GM19025 (cell line): ENCODE results near the gene ALDH4A1.

Experiments
- ATAC-seq: cut with Tn5 transposase; IDR thresholded peaks from one replicate; pipeline ENCODE4 v1.9.1; 2021; ENCODE audit warnings: mild to moderate bottlenecking, low read depth, moderate library complexity; ENCODE audit not compliant: unreplicated experiment

ALDH4A1 gene

DNA sequence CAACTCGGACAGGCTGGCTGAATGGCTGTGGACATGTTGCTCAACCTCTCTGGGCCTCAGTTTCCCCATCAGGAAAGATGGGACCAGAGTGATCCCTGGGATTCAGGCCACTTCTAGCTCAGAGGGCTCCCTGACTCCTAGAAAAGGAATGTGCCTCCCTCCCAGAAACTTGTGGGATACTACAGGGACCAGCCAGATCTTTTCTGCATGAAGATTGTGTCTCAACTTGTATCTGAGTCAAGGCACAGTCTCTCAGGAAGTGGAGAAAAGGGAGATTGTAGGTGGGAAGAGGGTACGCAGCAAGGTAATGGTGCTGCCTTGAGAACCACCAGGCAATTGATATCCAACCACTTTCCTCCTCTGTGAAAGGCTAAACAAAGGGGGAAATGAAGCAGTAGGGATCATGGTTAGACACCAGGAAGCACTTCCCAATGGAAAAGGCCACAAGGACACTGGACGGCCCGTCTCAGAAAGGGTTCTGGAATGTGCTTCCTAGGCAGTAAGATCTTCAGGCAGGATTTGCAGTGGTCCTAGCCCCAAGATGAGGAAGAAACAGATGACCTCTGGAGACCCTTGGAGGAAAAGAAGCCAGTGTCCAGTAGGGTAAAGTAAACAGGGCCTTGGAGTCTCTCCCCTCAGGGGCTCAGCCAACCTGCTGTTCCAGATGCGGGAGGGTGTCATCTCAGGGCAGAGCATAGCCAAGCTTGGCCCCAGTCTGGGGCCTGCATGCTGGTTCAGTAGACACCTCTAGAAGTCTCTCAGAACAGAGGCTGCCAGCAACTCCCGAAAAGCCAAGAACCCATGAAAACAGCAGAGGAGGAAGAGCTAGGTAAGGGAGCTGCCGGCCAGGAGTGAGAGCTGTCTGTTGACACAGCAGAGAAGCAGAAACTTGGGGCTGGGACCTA, 37.3 kb upstream of the ALDH4A1 start:
- no peak for ATAC-seq

DNA sequence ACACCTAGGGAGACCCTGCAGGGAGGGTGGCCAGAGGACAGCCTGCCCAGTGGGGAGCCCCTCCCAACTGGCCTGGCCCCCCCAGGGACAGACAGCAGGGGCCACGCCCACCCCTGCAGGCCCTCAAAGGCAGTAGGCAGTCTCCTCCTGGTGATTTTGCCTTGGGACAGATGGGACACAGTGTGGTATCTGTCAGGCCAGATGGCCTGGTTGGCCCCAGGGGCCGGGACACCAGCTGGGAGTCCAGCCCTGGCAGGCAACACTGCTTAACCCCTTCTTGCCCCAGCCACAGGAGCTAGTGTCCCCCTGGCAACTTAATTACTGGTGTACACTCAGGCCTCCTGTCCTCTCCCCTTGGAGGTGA, 36.3 kb upstream of the ALDH4A1 start:
- ATAC-seq, result no peak

DNA sequence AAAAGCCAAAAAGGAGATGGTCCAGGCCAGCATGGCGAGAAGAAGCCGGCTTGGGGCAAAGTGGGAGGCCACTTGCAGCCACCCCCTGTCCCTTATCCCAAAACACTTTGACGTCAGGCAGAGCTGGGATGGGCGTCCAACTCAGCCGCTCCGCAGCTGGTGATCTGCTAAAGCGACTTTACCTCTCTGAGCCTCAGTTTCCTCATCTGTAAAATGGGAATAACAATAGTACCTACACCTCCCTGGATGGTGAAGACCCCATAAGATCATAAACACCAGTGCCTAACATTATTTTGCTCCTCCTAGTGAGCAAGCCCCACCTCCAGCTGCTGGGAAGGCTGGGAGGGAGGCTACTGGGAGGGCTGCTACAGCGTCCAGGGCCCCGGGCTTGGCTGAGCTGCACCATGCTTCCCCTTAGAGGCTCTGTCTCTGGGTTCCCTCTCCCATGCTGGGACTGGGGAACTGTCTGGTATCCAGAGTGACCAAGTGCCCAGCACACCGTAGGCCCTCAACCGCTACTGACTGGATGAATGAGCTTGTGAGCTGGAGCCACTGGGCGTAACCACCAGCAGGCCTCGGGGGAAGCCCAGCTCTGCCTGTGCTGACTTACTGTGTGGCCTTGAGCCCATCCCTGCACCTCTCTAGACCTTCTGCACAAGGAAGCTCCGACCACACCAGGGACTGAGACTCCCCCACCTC, 35.8 kb upstream of the ALDH4A1 start:
- no peak for ATAC-seq

DNA sequence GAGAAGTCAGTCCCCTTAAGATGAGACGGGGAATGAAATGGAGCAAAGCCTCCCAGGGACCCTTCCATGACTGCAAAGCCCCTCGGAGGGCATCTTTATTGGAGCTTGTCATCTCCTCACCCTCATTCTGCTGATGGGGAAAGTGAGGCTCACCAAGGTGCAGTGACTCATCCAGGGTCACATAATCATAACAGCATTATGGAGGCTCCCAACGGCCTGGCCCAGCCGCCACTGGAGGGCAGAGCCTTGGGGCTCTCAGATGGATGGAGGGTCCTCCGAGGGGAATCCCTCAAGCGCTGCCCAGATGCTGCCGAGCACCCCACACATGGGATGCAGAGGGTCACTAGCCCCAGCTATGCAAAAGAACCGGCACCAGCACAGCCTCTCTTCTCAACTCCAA, 35.2 kb upstream of the ALDH4A1 start:
- no peak for ATAC-seq

DNA sequence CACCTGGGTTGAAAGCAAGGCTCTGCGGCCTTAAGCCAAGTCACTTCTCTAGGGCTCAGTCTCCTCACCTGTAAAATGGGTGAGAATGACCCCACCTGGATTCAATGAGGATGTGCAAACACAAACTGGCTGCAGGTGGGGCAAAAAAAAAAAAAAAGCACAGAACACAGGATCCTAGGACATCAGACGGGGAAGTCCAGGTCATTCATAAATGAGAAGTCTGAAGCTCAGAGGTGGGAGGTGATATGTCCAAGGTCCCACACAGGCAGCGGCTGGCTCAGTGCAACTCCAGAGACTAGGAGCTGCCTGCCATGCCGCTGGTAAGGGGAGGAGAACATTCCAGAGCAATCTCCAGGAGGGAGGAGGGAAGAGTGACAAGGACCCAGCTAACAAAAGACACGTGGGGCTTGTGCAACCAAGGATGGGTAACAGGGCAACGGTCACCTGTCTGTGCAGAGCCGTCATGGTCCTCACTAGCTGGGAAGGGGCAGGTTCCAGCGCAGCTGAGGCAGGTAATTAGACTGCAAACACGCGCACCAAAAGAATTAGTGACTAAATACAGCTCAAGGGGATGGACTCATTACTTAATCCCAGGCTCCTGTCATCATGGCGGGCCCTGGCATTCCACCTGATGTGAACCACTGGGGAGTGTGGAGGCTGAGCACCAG, 34.6 kb upstream of the ALDH4A1 start:
- ATAC-seq, result no peak

DNA sequence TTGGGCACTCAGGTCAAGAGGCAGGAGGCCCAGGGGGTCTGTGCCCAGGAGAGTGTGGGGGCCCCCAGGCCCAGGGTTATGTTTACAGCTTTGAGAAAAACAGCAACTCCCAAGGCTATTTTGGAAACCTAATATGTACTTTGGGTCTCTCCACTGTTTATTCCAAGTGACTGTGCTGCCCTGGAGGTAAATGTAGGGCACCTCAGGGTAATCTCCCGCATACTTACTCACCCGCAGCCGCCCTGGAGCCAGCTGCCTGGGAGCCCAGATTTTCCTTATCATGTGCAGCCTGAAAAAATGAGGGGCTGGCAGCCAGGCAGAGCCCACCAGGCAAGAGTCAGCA, 34.1 kb upstream of the ALDH4A1 start:
- ATAC-seq, result no peak

DNA sequence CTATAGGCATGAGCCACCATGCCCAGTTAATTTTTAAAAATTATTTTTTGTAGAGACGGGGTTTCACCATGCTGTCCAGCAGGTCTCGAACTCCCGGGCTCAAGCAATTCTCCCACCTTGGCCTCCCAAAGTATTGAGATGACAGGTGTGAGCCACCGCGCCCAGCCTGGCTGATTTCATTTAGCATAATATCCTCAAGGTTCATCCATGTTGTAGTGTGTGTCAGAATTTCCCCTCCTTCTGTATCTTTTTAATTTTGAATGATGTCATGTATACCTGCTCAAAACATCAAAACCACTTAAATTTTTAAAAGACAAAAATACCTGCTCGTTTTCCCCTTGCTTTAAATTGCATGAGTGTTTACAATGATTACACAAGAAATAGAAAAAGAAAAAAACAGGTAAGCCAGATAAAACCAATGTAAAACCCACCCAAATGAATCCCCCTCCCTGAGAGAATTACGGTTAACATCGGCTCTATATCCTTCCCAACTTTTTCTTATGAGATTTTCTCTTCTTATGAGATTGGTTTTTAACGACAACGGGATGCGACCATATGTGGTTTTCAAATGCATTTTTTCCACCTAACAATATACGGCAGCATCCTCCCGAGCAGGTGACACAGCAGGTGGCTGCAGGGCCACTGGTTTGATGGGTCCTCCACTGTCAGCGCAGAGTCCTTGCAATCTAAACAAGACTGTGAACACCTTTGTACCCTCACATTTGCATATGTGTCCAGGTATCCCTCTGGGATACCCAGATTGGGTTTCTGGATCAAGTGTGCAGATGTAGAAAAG, 32.0 kb upstream of the ALDH4A1 start:
- no peak for ATAC-seq

DNA sequence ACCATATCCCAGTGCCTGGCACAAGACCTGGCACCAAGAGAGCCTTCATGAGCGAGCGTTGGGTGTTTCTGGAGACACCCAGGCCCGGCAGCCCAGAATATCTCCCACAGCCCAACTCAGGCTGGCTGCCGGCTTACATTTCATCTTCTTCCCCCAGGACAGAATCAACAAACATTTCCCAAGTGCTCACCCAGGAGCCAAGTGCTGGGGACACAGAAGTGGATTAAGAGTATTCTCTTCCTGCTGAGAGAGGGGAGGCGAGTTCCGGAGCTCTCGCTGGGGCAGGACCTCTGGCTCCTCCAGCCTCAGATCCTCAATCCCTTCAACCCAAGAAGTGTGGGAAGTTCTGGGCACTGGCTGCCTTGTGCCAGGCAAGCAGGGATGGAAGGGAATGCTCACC, 30.5 kb upstream of the ALDH4A1 start:
- no peak for ATAC-seq

DNA sequence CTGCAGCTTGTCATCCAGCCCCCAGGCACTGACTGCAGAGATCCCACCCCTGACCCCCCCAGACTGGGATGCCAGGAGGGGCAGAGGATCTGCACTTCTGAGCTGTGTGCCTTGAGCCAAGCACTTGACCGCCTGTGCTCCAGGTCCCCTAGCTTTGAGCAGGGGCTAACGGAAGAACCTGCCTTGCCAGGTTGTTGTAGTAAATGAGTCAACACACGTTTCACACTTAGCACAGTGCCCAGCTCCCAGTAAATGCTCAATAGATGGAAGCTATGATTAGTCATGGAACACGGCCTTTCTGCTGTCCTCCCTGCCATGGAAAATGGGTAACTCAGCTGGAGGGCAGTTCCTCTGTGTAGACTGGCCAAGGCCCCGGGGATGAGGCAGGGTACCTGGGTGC, 30.0 kb upstream of the ALDH4A1 start:
- no peak for ATAC-seq

DNA sequence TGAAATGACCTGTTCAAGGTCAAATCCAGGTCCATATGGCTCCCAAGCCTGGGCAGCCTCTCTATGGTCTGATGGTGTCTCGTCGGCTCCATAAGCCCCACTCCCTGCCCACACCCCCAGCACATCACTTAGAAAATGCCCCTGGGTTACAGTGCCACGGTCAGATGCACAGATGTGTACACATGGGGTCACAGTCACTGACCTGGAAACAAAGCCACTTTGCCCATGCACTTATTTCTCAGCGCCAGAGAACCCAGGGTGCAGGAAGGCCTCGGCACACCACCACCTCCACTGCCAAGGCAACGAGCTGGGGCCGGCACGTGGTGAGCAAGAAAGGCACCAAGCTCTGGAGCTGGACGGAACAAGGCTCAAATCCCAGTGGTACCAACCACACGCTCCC, 29.4 kb upstream of the ALDH4A1 start:
- ATAC-seq, result no peak

DNA sequence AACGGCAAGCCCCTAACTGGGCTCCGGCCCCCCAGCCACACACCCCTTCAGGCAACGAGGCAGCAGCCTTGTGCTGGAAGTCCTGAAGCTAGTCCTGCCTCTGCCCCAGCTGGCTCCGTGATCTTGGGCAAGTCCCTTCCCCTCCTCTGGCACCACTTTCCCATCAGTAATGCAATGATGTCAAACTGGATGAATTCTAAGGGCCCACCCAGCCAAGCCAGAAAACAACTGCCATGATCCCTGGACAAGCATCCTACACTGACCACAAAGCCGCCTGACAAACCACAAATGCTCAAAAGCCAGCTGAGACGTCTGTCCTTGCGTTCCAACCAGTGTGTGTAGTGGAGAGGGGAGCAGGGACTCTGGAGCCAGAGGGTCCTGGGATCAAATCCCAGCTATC, 27.3 kb upstream of the ALDH4A1 start:
- ATAC-seq, result no peak

DNA sequence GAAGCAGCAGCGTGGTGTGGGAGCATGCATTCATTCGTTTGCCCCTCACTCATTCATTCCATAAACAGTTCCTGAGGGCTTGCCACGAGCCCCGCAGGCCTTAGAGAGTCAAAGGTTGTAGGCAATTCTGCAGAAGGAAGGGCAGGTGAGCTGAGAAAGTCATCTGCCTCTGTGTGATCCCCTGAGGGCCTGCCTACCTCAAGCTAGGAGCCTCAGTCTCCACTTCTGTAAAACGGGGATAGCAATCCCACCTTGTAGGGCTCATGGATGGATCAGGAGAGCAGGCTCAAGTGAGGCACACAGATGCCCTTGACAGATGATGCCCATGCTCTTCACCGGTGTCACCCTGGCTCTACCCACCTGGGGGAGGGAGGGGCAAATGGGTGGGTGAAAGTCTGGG, 26.6 kb upstream of the ALDH4A1 start:
- no peak for ATAC-seq

DNA sequence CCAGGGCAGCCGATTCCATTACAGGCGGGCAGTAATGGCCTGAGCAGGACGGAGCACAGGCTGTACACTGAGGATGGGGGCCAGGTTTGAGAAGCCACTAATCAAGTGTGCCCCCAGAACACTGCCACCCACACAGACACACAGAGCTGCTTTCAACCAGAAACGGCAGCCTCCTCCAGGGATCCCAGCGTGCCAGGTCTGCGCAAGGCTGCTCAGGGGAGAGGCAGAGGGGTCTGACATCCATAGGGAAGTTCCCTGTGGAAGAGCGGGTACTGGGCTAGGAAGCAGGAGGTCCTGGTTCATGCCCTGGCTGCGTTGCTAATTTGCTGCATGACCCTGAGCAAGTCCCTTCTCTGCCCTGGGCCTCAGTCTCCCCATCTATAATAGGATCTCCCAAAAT, 26.1 kb upstream of the ALDH4A1 start:
- ATAC-seq, result no peak

DNA sequence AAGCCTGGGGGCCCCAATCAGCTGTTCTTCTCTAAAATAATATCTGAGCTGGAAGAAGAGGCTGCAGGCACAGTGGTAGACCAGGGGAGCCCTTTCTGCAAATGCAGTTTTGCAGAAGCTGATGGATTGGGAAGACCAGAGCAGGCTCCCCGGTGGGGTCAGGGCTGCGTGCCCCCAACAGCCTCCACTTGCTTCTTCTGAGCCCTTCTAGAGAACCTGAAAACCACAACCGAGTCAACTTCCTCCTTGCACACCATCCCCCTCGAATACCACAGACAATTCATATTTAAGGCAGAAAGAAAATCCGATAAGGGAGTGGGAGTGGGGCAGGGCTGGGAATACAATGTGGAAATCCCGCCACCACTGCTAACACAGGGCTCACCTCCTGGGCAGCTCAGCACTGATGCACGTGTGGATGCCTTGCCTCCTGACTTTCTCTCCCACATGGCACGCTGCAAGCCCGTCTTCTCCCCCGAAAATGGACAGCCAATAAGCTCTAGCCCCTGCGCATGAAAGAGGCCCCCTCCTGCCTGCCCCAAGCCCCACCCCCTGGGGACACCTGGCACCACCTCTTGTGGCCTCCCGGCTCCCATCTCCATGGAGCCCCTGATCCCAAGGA, 25.4 kb upstream of the ALDH4A1 start:
- no peak for ATAC-seq

DNA sequence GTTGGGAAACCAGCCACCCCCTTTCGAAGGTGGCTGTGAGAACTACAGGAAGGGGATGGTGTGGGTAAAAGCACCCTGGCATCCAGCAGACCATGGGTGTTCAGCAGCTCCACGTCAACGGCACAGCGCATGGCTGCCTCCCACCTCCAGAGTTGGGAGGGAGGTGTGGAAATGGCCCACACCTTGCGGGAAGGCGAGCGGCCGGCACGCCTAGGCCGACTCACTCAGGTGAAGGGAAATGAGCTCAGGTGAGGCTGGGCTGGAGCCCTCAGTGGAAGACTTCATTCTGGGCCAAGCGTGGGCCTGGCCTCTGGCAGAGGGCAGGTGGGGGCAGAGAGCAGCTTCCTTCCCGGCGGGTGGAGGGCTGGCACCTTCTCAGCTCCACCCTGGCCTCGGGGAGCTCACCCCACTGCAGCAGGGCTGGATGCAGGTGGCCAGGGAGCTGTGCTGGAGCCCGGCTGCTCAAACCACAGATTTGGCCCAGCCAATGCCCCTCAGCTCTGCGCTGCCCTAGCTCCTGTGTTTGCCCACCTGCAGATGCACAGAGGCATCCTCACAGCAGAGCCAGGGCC, 24.8 kb upstream of the ALDH4A1 start:
- no peak for ATAC-seq

DNA sequence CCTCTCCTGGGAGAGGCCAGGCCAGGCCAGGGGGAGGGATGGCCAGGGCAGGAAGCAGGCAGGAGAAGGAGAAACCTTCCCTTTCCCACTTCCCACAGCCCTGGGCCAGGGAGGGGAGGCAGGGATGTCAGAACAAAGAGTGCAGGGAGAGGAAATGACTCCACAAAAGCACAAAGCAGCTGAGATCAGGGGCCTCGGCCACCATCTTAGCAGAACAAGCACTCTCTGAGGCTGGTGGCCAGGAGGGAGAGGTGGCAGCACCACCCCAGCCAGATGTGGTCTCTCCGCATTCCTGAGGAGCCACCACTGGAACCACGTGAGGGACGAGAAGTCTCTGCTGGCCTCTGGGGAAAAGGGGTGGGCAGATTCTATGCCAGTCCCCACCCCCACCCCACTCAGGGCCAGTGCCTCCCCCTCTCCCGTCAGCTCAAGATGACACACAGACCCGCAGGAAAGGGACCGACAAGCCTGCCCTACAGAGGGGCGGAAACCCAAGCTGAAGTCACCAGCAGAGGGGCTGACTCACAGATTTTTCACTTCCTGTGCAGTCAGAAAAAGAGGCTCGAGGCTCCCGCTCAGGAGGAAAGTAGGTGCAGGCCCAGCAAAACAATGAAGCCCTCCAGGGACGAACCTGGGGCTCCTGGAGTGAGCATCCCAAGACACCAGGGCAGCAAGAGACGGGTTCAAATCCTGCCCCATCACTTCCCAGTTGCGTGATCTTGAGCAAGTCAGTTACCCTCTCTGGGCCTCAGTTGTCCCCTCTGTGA, 24.1 kb upstream of the ALDH4A1 start:
- no peak for ATAC-seq

DNA sequence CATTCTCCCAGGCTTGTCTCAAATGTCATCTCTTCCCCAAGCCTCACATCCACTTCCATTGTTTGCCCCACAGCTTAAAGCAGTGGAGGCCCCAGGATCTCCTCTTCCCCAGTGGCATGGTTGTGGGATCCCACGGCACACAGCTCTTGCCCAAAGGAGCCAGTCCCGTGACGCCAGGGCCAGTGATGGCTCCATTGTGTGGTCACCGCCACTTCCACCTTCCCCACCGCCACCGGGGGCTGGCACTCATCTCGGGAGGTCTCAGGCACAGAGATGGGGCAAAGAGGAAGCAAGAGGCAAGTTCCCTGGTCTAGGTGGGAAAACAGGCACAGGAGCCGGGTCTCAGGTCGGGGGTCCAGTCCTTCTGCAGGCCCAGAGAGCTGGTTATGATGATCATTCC, 22.9 kb upstream of the ALDH4A1 start:
- no peak for ATAC-seq

DNA sequence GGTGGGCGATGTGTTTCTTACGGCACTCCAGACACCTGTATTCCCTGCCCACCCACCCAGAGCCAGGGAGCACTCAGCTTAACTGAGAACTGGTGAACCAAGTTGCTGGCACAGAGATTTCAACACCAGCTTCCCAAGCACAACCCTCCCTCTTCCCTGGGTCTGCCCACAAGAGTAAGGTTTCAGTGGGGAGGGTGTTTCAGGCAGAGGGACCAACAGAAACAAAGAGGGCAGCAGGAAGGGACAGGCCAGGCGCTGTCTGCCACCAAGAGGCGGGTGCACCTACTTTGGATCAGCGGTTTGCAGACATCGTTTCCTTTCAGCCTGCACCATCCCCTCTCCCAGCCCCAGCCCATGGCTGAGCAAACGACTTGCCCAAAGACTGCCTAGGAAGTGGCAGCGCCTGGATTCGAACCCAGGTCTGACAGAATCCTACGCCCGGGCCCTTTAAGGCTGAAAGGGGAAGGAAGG, 21.9 kb upstream of the ALDH4A1 start:
- no peak for ATAC-seq

DNA sequence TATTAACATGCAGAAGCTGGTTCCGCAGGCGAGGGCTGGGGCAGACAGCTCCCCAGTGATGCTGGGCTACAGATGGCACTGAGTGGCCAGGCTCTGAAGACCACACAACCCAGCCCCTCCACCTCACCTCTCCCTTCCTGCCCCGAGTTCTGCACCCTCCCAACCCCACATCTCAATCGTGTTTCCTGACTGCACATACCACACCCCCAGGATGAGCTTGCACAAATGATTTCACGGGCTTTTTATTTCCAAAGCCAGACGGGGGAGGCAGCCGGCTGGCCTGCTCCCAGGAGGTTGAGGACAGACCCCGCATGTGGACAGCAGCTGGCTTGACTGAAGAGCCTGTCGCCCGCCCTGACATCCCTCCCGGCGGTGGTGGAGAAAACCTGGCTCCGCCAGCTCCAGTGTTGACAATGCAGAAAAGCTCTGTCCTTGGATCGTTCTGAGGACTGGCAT, 21.4 kb upstream of the ALDH4A1 start:
- no peak for ATAC-seq
